K562 treated with DMSO at 1 percent for 48 hours (cell line): Measurements from ENCODE around the gene TMCC1. TPM values are rescaled to one million over a fixed set of nuclear protein-coding genes. Genes with fewer than 3 reads are reported as not detected.

Experiments
- total RNA-seq: library from RNA; unstranded; fragments of 300-600 nt; gene quantifications from 2 replicates; pipeline ENCODE4 v1.2.3, GENCODE V29; 2022; ENCODE audit warnings: low replicate concordance; ENCODE audit errors: extremely low read depth

Gene TMCC1
- total RNA-seq = not detected in 2 replicates

DNA sequence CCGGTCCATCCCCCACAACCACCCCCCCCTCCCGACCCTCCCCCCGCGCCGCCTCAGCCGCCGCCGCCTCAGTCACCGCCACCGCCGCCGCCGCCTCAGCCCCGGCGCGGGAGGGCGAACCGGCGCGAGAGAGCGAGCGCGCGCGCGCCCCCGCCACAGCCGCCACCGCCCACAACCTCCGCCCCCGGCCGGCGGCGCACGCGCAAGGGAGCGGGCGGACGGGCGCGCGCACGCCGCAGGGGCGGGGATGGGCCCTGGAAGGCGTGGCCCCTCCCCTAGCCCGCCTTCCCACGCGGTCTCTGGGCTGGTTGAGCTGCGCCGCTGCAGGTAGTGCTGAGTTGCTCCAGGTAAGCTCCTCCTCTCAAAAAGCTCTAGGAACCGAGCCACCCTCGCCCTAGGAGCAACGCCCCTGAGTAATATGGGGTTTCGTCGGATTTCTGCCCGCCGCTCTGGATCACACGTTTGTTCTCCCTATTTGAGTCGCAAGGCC, at the start of gene TMCC1:
Gene TMCC1 (minus strand): TSS at position 131 of the 490 bp plus-strand sequence.

DNA sequence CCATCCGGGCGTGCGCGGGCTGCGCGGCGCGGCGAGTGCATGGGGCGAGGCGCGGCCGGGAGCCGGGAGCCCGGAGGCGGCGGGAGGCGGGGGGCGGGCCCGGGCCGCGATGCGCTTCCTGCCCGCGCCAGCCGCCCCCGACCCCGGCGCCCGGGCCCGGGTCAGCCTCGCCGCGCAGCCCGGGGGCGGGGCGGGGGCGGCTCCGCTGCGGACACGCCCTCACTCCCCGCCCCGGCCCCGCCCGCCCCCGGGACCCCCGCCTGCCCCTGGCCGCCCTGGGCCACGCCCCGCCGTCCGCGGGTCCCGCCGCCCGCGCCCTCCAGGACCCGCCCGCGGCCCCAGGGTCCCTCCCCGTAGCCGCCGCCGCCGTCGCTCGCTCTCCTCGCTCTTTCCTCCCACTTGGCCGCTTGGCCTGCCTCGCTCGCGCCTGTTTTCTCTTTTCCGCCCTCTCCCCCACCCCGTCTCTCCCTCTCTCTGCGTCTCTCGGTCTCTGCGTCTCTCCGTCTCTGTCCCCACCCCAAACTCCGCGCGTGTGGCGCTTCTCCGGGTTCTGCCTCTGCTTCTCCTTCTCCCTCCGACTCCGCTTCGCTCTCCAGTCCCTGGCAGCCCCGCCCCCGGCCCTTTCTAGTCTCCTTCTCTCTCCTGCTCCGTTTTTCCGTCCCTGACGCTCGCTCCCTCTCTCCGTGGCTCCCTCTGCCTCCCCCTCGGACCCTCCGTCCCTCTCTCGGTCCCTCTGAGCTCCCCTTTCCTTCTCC, 286.7 kb downstream of the TMCC1 start, which contains the start of gene PLXND1:
Gene PLXND1 (minus strand): TSS at position 41 of the 755 bp plus-strand sequence. CDS start 37 bp downstream, at position 4.

Other genes starting within 250 kb of the TMCC1 start
- not detected in 2 replicates for gene TRH, start 81.0 kb upstream of the TMCC1 start, total RNA-seq
- gene ALG1L2, start 188.1 kb upstream of the TMCC1 start, total RNA-seq = not detected in 2 replicates